Astrocyte of the spinal cord (primary cell): ENCODE results near the gene ZRANB3.
"Not testable (repeated sequence)": the region's sequence is repeated elsewhere in the genome, so short reads cannot be mapped to it uniquely, and the experiment has no call there.

Source experiments
- DNase-seq: peaks from one replicate; pipeline ENCODE4 v3.0.0; 2011; ENCODE audit warnings: low read depth, low spot score
- H3K4me3 ChIP-seq: 2 replicates; pipeline ENCODE4 v1.5.1; 2011; ENCODE audit warnings: low read depth, mild to moderate bottlenecking, low read length, moderate library complexity
- CTCF ChIP-seq: IDR thresholded peaks from 2 replicates; pipeline ENCODE4 v1.5.1; 2012; ENCODE audit warnings: low read depth, mild to moderate bottlenecking, low read length, inconsistent platforms
- in situ Hi-C: cut with HindIII; loops from 2 replicates; pipeline ENCODE4 v1.10.0; 2017; ENCODE audit warnings: low sequenced_read_pairs

The ZRANB3 gene

GRCh38 chr2:135142323-135142722, 388.7 kb downstream of the ZRANB3 start:
- in situ Hi-C loops, result no loop called here
- DNase-seq, result no peak
- H3K4me3 ChIP-seq, result no peak overlapping the region
- no peak for TF ChIP-seq CTCF

GRCh38 chr2:135140606-135141005, 390.4 kb downstream of the ZRANB3 start:
- no peak for DNase-seq
- in situ Hi-C loops, result no loop called here
- TF ChIP-seq CTCF, result no peak
- no peak overlapping the region for H3K4me3 ChIP-seq

- peak; percentile 65 for DNase-seq
- TF ChIP-seq CTCF, result no peak
- H3K4me3 ChIP-seq, result no peak overlapping the region
- in situ Hi-C loops, result no loop called here
Measured at GRCh38 chr2:135132314-135132713, 398.7 kb downstream of the ZRANB3 start.

GRCh38 chr2:135130751-135131150, 400.3 kb downstream of the ZRANB3 start:
- H3K4me3 ChIP-seq, result no peak overlapping the region
- TF ChIP-seq CTCF, result no peak
- in situ Hi-C loops, result no loop called here
- DNase-seq, result no peak

GRCh38 chr2:135125940-135126339, 405.1 kb downstream of the ZRANB3 start:
- DNase-seq, result no peak
- TF ChIP-seq CTCF, result no peak
- in situ Hi-C loops, result no loop called here
- H3K4me3 ChIP-seq, result no peak overlapping the region

- in situ Hi-C loops, result no loop called here
- H3K4me3 ChIP-seq, result no peak overlapping the region
- TF ChIP-seq CTCF, result no peak
- no peak for DNase-seq
Measured at GRCh38 chr2:135124924-135125886, 405.8 kb downstream of the ZRANB3 start.

- in situ Hi-C loops, H3K4me3 ChIP-seq, DNase-seq: not testable (repeated sequence)
Measured at GRCh38 chr2:135121658-135122039, 409.4 kb downstream of the ZRANB3 start.
